HEK293 (cell line): ENCODE measurements around the gene MYZAP.

ENCODE experiments used
- CTCF ChIA-PET: fragments of 350-600 bp; formaldehyde crosslinking; extraction: SDS; loops from one replicate; lab custom pipeline; 2021; ENCODE audit warnings: antibody characterized with exemption; lab: Yijun Ruan, JAX
- POLR2A ChIA-PET: fragments of 300-600 bp; formaldehyde crosslinking; extraction: SDS; loops from one replicate; lab custom pipeline; 2020; ENCODE audit warnings: antibody characterized with exemption, inconsistent platforms; lab: Yijun Ruan, JAX
- H3K27ac ChIP-seq: fragments of 200-500 bp; sonication (Bioruptor generic); 2 replicates; pipeline ENCODE4 v1.5.1; 2014; ENCODE audit warnings: low read depth, low read length, control low read depth, inconsistent platforms; ENCODE audit errors: extremely low read depth
- H3K36me3 ChIP-seq, 2 experiments: fragments of 200-500 bp in 1 of 2; sonication (Bioruptor generic) in 1 of 2; 1 replicate in 1 of 2; 2 replicates in 1 of 2; pipeline ENCODE4 v1.5.1; 2014 to 2017; ENCODE audit warnings: inconsistent platforms in 2 of 2, low read length in 2 of 2; ENCODE audit not compliant: control insufficient read depth in 2 of 2, insufficient read depth in 1 of 2
- H3K4me1 ChIP-seq: fragments of 200-500 bp; sonication (Bioruptor generic); 2 replicates; pipeline ENCODE4 v1.5.1; 2014; ENCODE audit warnings: mild to moderate bottlenecking, low read length, inconsistent platforms; ENCODE audit not compliant: control insufficient read depth, insufficient read depth
- H3K4me3 ChIP-seq: 2 replicates; pipeline ENCODE4 v1.5.1; 2011; ENCODE audit warnings: low read depth, mild to moderate bottlenecking, control low read depth, low read length, moderate library complexity
- H3K9me3 ChIP-seq: fragments of 200-500 bp; sonication (Bioruptor generic); 2 replicates; pipeline ENCODE4 v1.5.1; 2014; ENCODE audit warnings: low read depth, low read length, inconsistent platforms; ENCODE audit not compliant: control insufficient read depth, insufficient read depth
- GLIS2 ChIP-seq: fragments of 450-650 bp; formaldehyde crosslinking; IDR thresholded peaks from 2 replicates; pipeline ENCODE4 v1.5.1; 2016; ENCODE audit warnings: missing biosample characterization, missing genetic modification characterization
- HOXA7 ChIP-seq: sonication (generic); formaldehyde crosslinking; IDR thresholded peaks from 2 replicates; pipeline ENCODE4 v1.8.1; 2022; ENCODE audit warnings: missing genetic modification reagents, borderline replicate concordance
- HOXD13 ChIP-seq: sonication (generic); formaldehyde crosslinking; IDR thresholded peaks from 2 replicates; pipeline ENCODE4 v1.8.0; 2022; ENCODE audit warnings: missing genetic modification reagents, borderline replicate concordance
- PRDM6 ChIP-seq: fragments of 450-650 bp; formaldehyde crosslinking; IDR thresholded peaks from 2 replicates; pipeline ENCODE4 v1.5.1; 2017; ENCODE audit warnings: missing biosample characterization, missing genetic modification characterization
- REST ChIP-seq: fragments of 450-650 bp; formaldehyde crosslinking; IDR thresholded peaks from 2 replicates; pipeline ENCODE4 v1.5.1; 2016; ENCODE audit warnings: missing biosample characterization, missing genetic modification characterization
- SCRT1 ChIP-seq: fragments of 450-650 bp; formaldehyde crosslinking; IDR thresholded peaks from 2 replicates; pipeline ENCODE4 v1.5.1; 2016; ENCODE audit warnings: missing biosample characterization, missing genetic modification characterization, borderline replicate concordance
- ZNF221 ChIP-seq: fragments of 450-650 bp; formaldehyde crosslinking; IDR thresholded peaks from 2 replicates; pipeline ENCODE4 v1.5.1; 2017; ENCODE audit warnings: missing biosample characterization, missing genetic modification characterization, borderline replicate concordance
- ZNF223 ChIP-seq: fragments of 450-650 bp; formaldehyde crosslinking; IDR thresholded peaks from 2 replicates; pipeline ENCODE4 v1.5.1; 2016; ENCODE audit warnings: missing biosample characterization, missing genetic modification characterization
- ZNF280C ChIP-seq: fragments of 450-650 bp; formaldehyde crosslinking; IDR thresholded peaks from 2 replicates; pipeline ENCODE4 v1.5.1; 2016; ENCODE audit warnings: missing biosample characterization, missing genetic modification characterization
- ZNF292 ChIP-seq: fragments of 450-650 bp; formaldehyde crosslinking; IDR thresholded peaks from 2 replicates; pipeline ENCODE4 v1.5.1; 2016; ENCODE audit warnings: low read depth, missing biosample characterization, missing genetic modification characterization, borderline replicate concordance
- ZNF324 ChIP-seq: fragments of 450-650 bp; formaldehyde crosslinking; IDR thresholded peaks from 2 replicates; pipeline ENCODE4 v1.5.1; 2016; ENCODE audit warnings: missing biosample characterization, missing genetic modification characterization
- ZNF391 ChIP-seq: fragments of 450-650 bp; formaldehyde crosslinking; IDR thresholded peaks from 2 replicates; pipeline ENCODE4 v1.5.1; 2016; ENCODE audit warnings: low read depth, missing biosample characterization, missing genetic modification characterization, borderline replicate concordance
- ZNF488 ChIP-seq: fragments of 450-650 bp; formaldehyde crosslinking; IDR thresholded peaks from 2 replicates; pipeline ENCODE4 v1.5.1; 2016; ENCODE audit warnings: missing biosample characterization, missing genetic modification characterization
- ZNF501 ChIP-seq: fragments of 450-650 bp; formaldehyde crosslinking; IDR thresholded peaks from 2 replicates; pipeline ENCODE4 v1.5.1; 2016; ENCODE audit warnings: missing biosample characterization, missing genetic modification characterization
- ZNF555 ChIP-seq: fragments of 450-650 bp; formaldehyde crosslinking; conservative IDR thresholded peaks from 2 replicates; pipeline ENCODE4 v1.5.1; 2017; ENCODE audit warnings: missing biosample characterization, mild to moderate bottlenecking, missing genetic modification characterization, inconsistent platforms
- ZNF621 ChIP-seq: fragments of 450-650 bp; formaldehyde crosslinking; IDR thresholded peaks from 2 replicates; pipeline ENCODE4 v1.5.1; 2017; ENCODE audit warnings: missing biosample characterization, missing genetic modification characterization

The MYZAP gene

GRCh38 chr15:57570994-57571393 is 20.7 kb upstream of the MYZAP start (continued):
- TF ChIP-seq PRDM6 (tag by site-specific recombination): no peak
- TF ChIP-seq ZNF391 (tag by site-specific recombination): no peak
- no peak for TF ChIP-seq ZNF324
- TF ChIP-seq ZNF621 (tag by site-specific recombination): no peak
- no peak for TF ChIP-seq ZNF488
- TF ChIP-seq ZNF221: no peak
- no peak for TF ChIP-seq GLIS2 (tag by site-specific recombination)
- no peak for TF ChIP-seq ZNF280C (tag by site-specific recombination)

- Histone ChIP-seq H3K36me3 (no peaks in the 10 kb centered on the region), H3K27ac (no peak overlapping the region), H3K4me1 (no peaks in the 10 kb centered on the region), H3K9me3 (no peaks in the 10 kb centered on the region), H3K4me3 (no peak overlapping the region)
- CTCF ChIA-PET: interaction anchor here (0.8 to 0.9 kb wide), 2 partner anchors 8 to 161 kb away, joined by 3 read pairs; no protein-coding TSS in a partner anchor
- POLR2A ChIA-PET: no interaction called here
- no peak for TF ChIP-seq HOXD13 (CRISPR knock-in tag)
- no peak for TF ChIP-seq ZNF501 (tag by site-specific recombination)
- TF ChIP-seq SCRT1 (tag by site-specific recombination): no peak
- TF ChIP-seq ZNF223: no peak
- TF ChIP-seq ZNF555: no peak
- TF ChIP-seq REST (tag by site-specific recombination): no peak
- no peak for TF ChIP-seq ZNF488
- no peak for TF ChIP-seq ZNF292 (tag by site-specific recombination)
- TF ChIP-seq HOXA7: no peak
Measured at GRCh38 chr15:57571725-57572124, 20.0 kb upstream of the MYZAP start.
